Measurements from ENCODE around the gene PPP1R13B.

Gene PPP1R13B

DNA sequence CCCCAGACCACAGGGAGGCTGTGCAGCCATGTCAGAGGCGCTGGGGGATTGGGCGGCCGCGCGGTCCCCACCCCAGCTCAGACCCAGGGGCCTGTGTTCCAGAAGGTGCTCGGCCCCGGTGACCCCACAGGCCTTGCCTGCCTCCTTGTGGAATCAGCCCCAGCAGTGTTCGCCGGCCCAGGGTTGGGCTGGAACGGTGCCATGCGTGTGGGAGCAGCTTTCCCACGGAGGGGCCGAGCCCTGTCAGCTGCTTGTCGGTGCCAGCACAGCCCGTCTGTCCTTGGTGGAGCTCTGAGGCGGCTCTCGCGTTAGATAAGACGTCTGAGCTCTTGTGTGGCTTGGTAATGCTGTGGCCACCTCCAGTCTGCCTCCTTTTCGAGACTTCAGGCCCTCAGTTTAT lies 123.3 kb downstream of the PPP1R13B start:
- H3K27ac ChIP-seq (ENCODE audit: low read length): peak overlapping the region; percentile 23
- H3K9me3 ChIP-seq (ENCODE audit: control insufficient read depth in 1 of 2, low read length in 2 of 2): no peaks in the 10 kb centered on the region
- peak overlapping the region in 1 of 2 donors; percentile 1 for H3K4me3 ChIP-seq (ENCODE audit: low read depth in 1 of 2, low read length in 2 of 2)
- peaks cover 4 to 17% of the 10 kb centered on the region in 2 donors for H3K36me3 ChIP-seq (ENCODE audit: control insufficient read depth in 1 of 2, insufficient read depth in 2 of 2, low read length in 2 of 2)
- H3K27me3 ChIP-seq (ENCODE audit: low read depth, low read length): no peaks in the 10 kb centered on the region
- H3K4me1 ChIP-seq (ENCODE audit: control insufficient read depth in 1 of 2, insufficient read depth in 2 of 2, low read length in 2 of 2): peaks cover 5 to 32% of the 10 kb centered on the region in 2 donors

DNA sequence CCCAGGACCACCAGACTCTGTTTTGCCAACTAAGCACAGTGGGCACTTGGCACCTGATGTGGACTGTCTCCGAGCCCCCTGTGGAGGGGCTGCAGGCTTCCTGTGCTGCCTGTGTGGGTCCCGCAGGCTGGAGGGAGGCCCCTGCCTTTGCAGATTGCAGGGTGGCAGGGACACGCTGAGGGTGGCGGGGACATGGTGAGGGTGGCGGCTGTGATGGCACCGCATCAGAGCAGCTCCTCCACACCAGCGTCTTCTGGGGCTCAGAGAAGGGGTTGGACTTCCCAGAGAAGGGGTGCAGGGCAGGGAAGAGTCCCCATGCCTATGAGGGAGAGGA lies 123.7 kb downstream of the PPP1R13B start:
- Histone ChIP-seq H3K27ac (ENCODE audit: low read length) (no peak overlapping the region), H3K4me1 (ENCODE audit: control insufficient read depth in 1 of 2, insufficient read depth in 2 of 2, low read length in 2 of 2) (peaks cover 5 to 35% of the 10 kb centered on the region in 2 donors), H3K36me3 (ENCODE audit: control insufficient read depth in 1 of 2, insufficient read depth in 2 of 2, low read length in 2 of 2) (peaks cover 0 to 13% of the 10 kb centered on the region in 2 donors), H3K9me3 (ENCODE audit: control insufficient read depth in 1 of 2, low read length in 2 of 2) (no peaks in the 10 kb centered on the region), H3K4me3 (ENCODE audit: low read depth in 1 of 2, low read length in 2 of 2) (peak overlapping the region in 1 of 2 donors; percentile 1), H3K27me3 (ENCODE audit: low read depth, low read length) (no peaks in the 10 kb centered on the region)

DNA sequence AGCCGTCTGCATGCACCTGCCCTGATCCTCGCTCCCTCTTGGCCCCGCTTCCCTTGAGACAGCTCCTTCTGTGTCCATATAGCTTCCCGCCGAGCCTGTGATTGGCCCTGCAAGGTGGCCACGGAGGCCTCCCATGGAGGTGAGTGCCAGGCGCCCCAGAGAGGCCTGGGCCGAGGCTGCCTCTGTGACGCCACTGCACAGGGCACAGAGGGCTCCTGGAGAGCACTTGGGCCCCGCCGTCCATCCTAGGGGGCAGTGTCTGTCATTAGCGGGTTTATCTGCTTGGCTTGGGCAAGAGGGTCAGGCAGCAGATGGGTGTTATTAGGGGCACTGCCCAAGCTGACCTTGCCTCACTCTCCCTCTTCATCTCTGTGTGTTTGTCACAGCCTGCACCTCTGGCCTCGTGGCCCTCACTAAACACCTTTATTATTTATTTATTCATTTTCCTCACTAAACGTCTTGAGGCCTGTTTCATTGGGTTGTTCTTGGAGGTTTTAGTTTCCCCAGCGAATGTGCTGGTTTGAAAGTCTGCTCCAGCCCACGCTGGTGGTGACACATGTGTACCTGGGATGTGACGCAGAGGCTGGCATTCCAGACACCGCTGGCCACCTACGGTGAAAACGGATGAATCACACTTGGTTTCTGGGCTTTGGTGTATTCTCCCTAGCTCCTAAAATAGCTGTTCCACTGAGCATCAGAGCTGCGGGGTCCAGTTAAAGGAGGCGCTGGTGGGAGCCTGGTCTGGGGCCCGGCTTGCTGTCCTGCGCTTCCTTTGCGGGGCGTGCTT lies 125.8 kb downstream of the PPP1R13B start:
- Histone ChIP-seq H3K36me3 (ENCODE audit: control insufficient read depth in 1 of 2, insufficient read depth in 2 of 2, low read length in 2 of 2) (no peaks in the 10 kb centered on the region), H3K9me3 (ENCODE audit: control insufficient read depth in 1 of 2, low read length in 2 of 2) (no peaks in the 10 kb centered on the region), H3K4me1 (ENCODE audit: control insufficient read depth in 1 of 2, insufficient read depth in 2 of 2, low read length in 2 of 2) (peaks cover 8 to 57% of the 10 kb centered on the region in 2 donors), H3K27ac (ENCODE audit: low read length) (no peak overlapping the region), H3K4me3 (ENCODE audit: low read depth in 1 of 2, low read length in 2 of 2) (no peak overlapping the region), H3K27me3 (ENCODE audit: low read depth, low read length) (no peaks in the 10 kb centered on the region)

DNA sequence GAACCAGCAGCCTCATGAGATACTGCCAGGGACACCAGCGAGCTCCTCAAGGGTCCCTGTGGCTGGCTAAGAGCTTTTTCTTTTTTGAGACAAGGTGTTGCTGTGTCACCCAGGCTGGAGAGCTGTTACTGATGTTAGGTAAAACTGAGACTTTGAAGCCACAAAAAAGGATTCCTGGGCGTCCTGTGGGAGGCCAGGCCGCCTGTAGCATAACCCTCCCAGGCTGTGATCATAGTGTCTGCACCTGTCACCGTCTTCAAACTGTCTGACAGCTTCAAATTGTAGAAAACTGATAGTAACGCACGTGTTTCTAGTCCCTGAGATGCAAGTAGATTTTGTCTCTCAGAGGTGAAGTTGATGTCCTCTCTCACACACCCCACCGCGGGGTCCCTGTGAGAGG lies 127.6 kb downstream of the PPP1R13B start:
- Histone ChIP-seq H3K27ac (ENCODE audit: low read length) (no peak overlapping the region), H3K4me1 (ENCODE audit: control insufficient read depth in 1 of 2, insufficient read depth in 2 of 2, low read length in 2 of 2) (peaks cover 8 to 59% of the 10 kb centered on the region in 2 donors), H3K9me3 (ENCODE audit: control insufficient read depth in 1 of 2, low read length in 2 of 2) (no peaks in the 10 kb centered on the region), H3K4me3 (ENCODE audit: low read depth in 1 of 2, low read length in 2 of 2) (no peak overlapping the region), H3K27me3 (ENCODE audit: low read depth, low read length) (no peaks in the 10 kb centered on the region), H3K36me3 (ENCODE audit: control insufficient read depth in 1 of 2, insufficient read depth in 2 of 2, low read length in 2 of 2) (no peaks in the 10 kb centered on the region)

DNA sequence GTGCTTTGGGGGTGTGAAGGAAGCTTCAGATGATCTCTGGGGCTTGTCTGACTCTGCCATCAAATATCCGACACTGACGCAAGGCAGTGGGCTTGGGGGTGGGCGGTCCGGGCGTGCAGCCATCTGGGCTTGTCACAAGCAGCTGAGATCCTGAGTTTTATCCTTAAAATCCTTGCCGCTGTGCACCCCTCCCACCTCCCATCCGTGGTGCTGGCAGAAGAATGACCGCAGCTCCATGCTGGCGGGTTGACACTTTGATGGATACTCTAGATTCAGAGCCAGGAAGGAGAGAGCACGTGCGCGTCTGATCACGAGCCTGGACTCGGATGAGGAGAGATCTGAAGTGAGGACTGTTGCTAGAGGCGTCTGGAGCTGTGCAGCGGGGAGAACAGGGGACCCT lies 128.8 kb downstream of the PPP1R13B start:
- no peak overlapping the region for H3K27ac ChIP-seq (ENCODE audit: low read length)
- H3K36me3 ChIP-seq (ENCODE audit: control insufficient read depth in 1 of 2, insufficient read depth in 2 of 2, low read length in 2 of 2): no peaks in the 10 kb centered on the region
- peaks cover 3 to 52% of the 10 kb centered on the region in 2 donors for H3K4me1 ChIP-seq (ENCODE audit: control insufficient read depth in 1 of 2, insufficient read depth in 2 of 2, low read length in 2 of 2)
- H3K9me3 ChIP-seq (ENCODE audit: control insufficient read depth in 1 of 2, low read length in 2 of 2): no peaks in the 10 kb centered on the region
- H3K4me3 ChIP-seq (ENCODE audit: low read depth in 1 of 2, low read length in 2 of 2): peak overlapping the region; percentile 7 to 19
- no peaks in the 10 kb centered on the region for H3K27me3 ChIP-seq (ENCODE audit: low read depth, low read length)

DNA sequence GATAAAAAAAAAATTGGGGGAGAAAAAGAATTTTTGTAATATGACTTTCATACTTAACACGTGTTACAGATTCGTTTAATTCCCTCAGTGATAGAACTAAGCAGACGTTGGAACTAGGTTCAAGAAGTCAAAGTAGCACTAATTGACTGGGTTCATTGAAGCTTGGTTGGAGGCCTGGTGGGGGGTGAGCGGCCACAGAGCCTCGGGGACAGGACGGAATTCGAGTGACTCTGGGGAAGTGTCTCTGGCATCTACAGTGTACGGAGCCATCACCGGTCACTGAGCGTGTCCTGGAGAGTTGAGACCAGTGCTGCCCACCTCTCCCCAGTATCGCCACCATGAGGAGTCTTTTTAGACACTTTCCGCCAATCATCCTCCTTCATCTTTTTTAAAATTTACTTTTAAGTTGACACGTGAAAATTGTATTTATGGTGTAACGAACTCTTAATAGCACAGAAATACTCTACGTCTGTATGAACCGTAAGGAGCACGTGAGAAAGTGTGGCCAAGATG lies 130.4 kb downstream of the PPP1R13B start:
- peaks cover 3 to 50% of the 10 kb centered on the region in 2 donors for H3K4me1 ChIP-seq (ENCODE audit: control insufficient read depth in 1 of 2, insufficient read depth in 2 of 2, low read length in 2 of 2)
- H3K36me3 ChIP-seq (ENCODE audit: control insufficient read depth in 1 of 2, insufficient read depth in 2 of 2, low read length in 2 of 2): no peaks in the 10 kb centered on the region
- no peaks in the 10 kb centered on the region for H3K27me3 ChIP-seq (ENCODE audit: low read depth, low read length)
- peak overlapping the region; percentile 56 to 84 for H3K4me3 ChIP-seq (ENCODE audit: low read depth in 1 of 2, low read length in 2 of 2)
- no peaks in the 10 kb centered on the region for H3K9me3 ChIP-seq (ENCODE audit: control insufficient read depth in 1 of 2, low read length in 2 of 2)
- H3K27ac ChIP-seq (ENCODE audit: low read length): no peak overlapping the region

DNA sequence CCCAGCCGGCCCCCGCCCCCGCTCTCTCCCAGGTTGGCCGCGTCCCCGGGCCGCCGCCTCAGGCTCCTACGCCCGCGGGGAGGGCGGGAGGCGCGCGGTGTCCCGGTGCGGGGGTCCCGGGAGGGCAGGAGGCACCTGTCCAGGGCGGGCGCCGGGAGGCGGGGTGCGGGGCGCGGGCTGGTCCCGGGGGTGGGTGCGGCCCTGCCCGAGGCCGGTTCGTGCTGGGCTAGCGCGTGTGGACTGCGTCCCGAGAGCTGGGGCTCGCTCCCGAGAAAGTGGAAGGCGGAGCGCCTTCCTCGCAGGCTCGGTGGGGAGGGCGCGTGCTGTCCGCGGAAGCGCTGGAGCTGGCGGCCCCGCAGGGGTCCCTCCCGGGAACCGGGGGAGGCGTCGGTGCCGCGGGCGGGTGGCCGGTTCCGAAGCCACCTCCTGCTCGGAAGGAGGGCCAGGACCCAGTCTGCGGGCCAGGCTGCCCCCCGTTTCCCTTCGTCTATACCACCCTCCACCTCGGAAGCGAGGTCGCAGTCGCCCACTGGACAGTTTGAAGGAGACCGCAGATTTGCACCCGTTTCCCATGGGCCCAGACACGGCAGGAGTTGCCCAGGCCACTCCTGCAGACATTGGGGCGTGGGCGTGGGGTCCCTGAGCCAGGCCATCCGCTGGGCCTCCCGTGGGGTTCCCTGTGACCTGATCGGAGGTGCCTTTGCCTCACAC lies 131.1 kb downstream of the PPP1R13B start:
- H3K27ac ChIP-seq (ENCODE audit: low read length): no peak overlapping the region
- no peaks in the 10 kb centered on the region for H3K9me3 ChIP-seq (ENCODE audit: control insufficient read depth in 1 of 2, low read length in 2 of 2)
- peaks cover 8 to 47% of the 10 kb centered on the region in 2 donors for H3K4me1 ChIP-seq (ENCODE audit: control insufficient read depth in 1 of 2, insufficient read depth in 2 of 2, low read length in 2 of 2)
- no peaks in the 10 kb centered on the region for H3K27me3 ChIP-seq (ENCODE audit: low read depth, low read length)
- peak overlapping the region; percentile 56 to 84 for H3K4me3 ChIP-seq (ENCODE audit: low read depth in 1 of 2, low read length in 2 of 2)
- no peaks in the 10 kb centered on the region for H3K36me3 ChIP-seq (ENCODE audit: control insufficient read depth in 1 of 2, insufficient read depth in 2 of 2, low read length in 2 of 2)

DNA sequence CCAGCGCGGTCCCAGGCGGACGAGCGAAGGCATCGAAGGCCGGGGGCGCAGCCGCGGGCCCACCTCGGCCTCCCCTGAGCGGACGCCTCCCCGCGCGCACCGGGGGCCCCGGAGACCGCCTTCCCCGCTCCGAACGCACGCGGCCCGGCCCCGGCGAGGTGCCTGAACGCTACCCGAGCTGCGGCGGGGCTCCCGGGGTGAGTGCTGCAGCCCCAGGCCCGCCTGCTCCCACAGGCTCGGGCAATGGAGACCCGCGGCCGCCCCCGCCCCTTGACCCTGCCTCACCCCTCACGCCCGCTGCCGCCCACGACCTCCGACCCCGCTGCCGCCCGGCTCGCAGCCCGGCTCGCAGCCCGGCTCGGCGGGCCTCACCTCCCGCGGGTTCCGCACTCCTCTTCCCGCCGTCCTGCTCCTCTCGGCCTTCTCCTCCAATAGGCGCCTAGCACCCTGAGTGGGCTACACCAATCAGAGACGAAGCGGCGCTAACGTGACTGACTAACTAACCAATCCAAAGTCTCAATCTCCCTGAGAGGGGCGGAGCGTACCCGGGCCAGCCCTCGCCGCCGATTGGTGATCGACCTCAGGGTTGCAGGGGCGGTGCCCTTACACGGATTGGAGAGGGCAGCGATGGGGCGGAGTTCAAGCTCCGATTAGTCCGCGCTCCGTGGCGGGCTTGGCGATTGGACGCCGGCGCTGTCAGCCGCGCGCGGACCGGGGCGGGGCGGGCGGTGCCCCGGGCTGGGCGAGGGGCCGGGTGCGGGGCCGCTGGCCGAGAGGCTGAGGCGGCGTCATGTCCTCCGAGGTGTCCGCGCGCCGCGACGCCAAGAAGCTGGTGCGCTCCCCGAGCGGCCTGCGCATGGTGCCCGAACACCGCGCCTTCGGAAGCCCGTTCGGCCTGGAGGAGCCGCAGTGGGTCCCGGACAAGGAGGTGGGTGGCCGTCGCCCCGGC lies 132.0 kb downstream of the PPP1R13B start, which contains the start of the genes XRCC3 and ZFYVE21:
Gene XRCC3 (minus strand): TSS at position 400 of the 949 bp plus-strand sequence. CDS start 4,364 bp downstream, outside the sequence.
Gene ZFYVE21 (plus strand): TSS at position 759 of the 949 bp plus-strand sequence. CDS start 32 bp downstream, at position 791.
- Histone ChIP-seq H3K27me3 (ENCODE audit: low read depth, low read length) (no peaks in the 10 kb centered on the region), H3K4me3 (ENCODE audit: low read depth in 1 of 2, low read length in 2 of 2) (peak within 1 kb of the TSS; percentile 56 to 84), H3K27ac (ENCODE audit: low read length) (no peak within 1 kb of the TSS), H3K36me3 (ENCODE audit: control insufficient read depth in 1 of 2, insufficient read depth in 2 of 2, low read length in 2 of 2) (no peaks in the 10 kb centered on the region), H3K4me1 (ENCODE audit: control insufficient read depth in 1 of 2, insufficient read depth in 2 of 2, low read length in 2 of 2) (peaks cover 8 to 49% of the 10 kb centered on the region in 2 donors), H3K9me3 (ENCODE audit: control insufficient read depth in 1 of 2, low read length in 2 of 2) (no peaks in the 10 kb centered on the region)

DNA sequence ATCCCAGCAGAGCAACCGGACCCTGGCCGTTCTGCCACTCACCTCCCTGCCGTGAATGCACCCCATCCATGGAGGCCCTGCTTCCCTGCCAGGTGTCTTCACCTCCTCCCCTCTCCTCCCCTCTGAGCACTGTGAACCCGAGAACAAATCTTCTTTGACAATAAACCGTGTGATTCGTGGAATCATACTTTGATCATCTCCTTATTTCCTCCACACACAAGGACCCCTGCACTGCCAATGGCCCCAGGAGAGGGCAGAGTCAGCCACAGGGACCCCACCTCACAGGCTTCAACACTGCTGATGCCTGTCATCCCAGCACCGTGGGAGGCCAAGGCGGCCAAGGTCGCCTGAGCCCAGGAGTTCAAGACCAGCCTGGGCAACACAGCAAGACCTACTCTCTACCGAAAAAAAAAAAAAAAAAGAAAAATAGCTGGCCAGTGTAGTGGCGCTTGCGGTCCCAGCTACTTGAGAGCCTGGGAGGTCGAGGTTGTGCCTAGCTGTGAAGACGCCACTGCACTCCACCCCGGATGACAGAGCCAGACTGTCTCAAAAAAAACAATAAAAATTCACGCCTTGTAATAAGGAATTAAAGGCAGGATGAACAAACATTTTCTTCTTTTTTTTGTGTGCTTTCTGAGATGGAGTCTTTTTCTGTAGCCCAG lies 133.2 kb downstream of the PPP1R13B start:
- H3K27me3 ChIP-seq (ENCODE audit: low read depth, low read length): no peaks in the 10 kb centered on the region
- peaks cover 8 to 49% of the 10 kb centered on the region in 2 donors for H3K4me1 ChIP-seq (ENCODE audit: control insufficient read depth in 1 of 2, insufficient read depth in 2 of 2, low read length in 2 of 2)
- H3K4me3 ChIP-seq (ENCODE audit: low read depth in 1 of 2, low read length in 2 of 2): peak overlapping the region in 1 of 2 donors; percentile 80
- H3K9me3 ChIP-seq (ENCODE audit: control insufficient read depth in 1 of 2, low read length in 2 of 2): no peaks in the 10 kb centered on the region
- H3K27ac ChIP-seq (ENCODE audit: low read length): no peak overlapping the region
- H3K36me3 ChIP-seq (ENCODE audit: control insufficient read depth in 1 of 2, insufficient read depth in 2 of 2, low read length in 2 of 2): no peaks in the 10 kb centered on the region

DNA sequence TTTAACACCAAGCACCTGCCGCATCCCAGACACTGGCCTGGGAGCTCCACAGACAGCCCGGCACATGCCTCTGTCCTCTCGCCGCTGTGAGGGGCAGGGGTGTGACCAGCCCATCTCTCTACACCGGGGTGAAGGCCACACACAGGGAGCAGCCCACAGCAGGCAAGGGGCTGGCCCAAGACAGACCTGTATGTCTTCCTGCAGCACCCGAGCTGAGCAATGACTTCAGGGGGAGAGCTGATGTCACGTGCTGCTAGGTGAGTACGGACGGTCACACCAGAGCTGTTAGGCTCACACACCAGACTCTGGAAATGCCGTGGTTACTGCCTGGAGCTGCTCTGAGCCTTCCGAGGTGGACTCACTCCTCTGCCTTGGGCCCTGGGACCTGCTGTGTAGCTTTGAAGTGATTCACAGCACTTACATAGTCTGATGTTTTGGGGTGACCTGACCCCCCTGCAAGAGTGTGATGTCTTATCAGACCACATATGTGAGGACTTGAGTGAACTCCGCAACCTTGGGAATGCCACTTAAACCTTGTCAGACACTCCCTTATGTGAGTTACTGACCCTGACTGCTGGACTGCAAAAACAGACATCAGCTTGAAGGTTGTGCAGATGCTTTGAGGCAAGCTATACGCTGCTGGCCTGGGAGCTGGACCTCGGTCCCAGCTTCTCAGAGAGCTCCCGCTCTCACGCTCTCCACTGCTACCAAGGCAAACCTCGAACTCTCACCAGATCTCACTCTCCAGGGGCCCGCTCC lies 133.9 kb downstream of the PPP1R13B start:
- Histone ChIP-seq H3K36me3 (ENCODE audit: control insufficient read depth in 1 of 2, insufficient read depth in 2 of 2, low read length in 2 of 2) (no peaks in the 10 kb centered on the region), H3K4me1 (ENCODE audit: control insufficient read depth in 1 of 2, insufficient read depth in 2 of 2, low read length in 2 of 2) (peaks cover 8 to 48% of the 10 kb centered on the region in 2 donors), H3K27ac (ENCODE audit: low read length) (no peak overlapping the region), H3K9me3 (ENCODE audit: control insufficient read depth in 1 of 2, low read length in 2 of 2) (no peaks in the 10 kb centered on the region), H3K4me3 (ENCODE audit: low read depth in 1 of 2, low read length in 2 of 2) (no peak overlapping the region), H3K27me3 (ENCODE audit: low read depth, low read length) (no peaks in the 10 kb centered on the region)

Data from muscle layer of duodenum (tissue), 2 donors.